ENCODE results near the gene ECI2. TPM values are rescaled to one million over a fixed set of nuclear protein-coding genes. Genes with fewer than 3 reads are reported as not detected.

The ECI2 gene
- polyA plus RNA-seq, 1 of the 3 experiments (the other 2 are of a cell fraction), result 45.1 TPM

DNA sequence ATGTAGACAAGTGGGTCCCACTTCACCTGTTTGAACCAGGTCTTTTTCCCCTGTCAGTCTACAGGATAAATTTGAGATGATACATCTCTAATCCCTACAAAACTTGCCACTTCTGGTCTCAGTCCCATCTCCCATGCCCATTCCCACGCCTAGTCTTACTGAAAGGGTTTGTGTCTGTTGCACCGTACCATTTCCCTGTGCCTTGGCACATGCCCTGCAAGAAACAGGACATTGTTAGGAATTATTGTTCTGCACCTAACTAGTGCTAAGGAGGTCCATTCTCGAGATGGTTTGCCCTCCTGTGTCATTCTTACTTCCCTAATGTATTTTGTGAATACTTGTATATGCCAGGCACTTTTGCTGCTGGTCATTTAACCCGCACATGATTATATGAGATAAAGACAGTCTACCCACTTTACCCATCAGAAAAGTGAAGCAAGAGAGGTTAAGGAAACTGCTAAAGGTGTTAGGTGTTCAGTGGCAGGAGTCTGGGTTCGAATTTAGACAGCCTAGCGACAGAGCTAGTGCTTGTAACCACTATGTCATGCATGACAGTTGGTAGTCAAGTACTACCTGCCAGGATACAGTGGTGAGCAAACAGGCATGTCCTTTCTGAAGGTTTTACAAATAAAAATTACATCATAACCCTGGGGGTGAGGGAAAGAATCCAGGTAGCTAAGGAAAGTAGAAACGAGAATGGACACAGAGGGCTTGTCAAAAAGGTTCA lies 69.2 kb downstream of the ECI2 start:
- POLR2A ChIA-PET, result no interaction called here
- H3K9me3 ChIP-seq, result no peaks in the 10 kb centered on the region
- no peaks in the 10 kb centered on the region for H4K20me1 ChIP-seq (ENCODE audit: insufficient read depth)
- DNase-seq, result no peak
- H3K9ac ChIP-seq, result no peak overlapping the region
- no peak overlapping the region for H3K4me2 ChIP-seq
- H3K27me3 ChIP-seq (ENCODE audit: insufficient read depth), result no peaks in the 10 kb centered on the region
- H3K9me2 ChIP-seq, result no peaks in the 10 kb centered on the region
- no peaks in the 10 kb centered on the region for H3F3A ChIP-seq (replicated peaks; ENCODE audit: insufficient read depth)
- H2AFZ ChIP-seq (ENCODE audit: low read depth), result no peak overlapping the region
- 88% methylated on average over 7 of the region's 7 CpGs for WGBS (ENCODE audit: low lambda C conversion rate)
- CTCF ChIA-PET, result no interaction called here
- H3K4me1 ChIP-seq (ENCODE audit: control insufficient read depth in 1 of 2, insufficient read depth in 2 of 2, low read depth in 1 of 2, low read length in 1 of 2), result no peaks in the 10 kb centered on the region
- H3K4me3 ChIP-seq (ENCODE audit: low read depth in 2 of 2, low read length in 1 of 2), result no peak overlapping the region
- TF ChIP-seq, protein P1, sequence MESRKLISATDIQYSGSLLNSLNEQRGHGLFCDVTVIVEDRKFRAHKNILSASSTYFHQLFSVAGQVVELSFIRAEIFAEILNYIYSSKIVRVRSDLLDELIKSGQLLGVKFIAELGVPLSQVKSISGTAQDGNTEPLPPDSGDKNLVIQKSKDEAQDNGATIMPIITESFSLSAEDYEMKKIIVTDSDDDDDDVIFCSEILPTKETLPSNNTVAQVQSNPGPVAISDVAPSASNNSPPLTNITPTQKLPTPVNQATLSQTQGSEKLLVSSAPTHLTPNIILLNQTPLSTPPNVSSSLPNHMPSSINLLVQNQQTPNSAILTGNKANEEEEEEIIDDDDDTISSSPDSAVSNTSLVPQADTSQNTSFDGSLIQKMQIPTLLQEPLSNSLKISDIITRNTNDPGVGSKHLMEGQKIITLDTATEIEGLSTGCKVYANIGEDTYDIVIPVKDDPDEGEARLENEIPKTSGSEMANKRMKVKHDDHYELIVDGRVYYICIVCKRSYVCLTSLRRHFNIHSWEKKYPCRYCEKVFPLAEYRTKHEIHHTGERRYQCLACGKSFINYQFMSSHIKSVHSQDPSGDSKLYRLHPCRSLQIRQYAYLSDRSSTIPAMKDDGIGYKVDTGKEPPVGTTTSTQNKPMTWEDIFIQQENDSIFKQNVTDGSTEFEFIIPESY (IDR thresholded peaks at IDR 0.05; ENCODE audit: borderline replicate concordance, low read depth), result no peak
- TF ChIP-seq, protein P2, sequence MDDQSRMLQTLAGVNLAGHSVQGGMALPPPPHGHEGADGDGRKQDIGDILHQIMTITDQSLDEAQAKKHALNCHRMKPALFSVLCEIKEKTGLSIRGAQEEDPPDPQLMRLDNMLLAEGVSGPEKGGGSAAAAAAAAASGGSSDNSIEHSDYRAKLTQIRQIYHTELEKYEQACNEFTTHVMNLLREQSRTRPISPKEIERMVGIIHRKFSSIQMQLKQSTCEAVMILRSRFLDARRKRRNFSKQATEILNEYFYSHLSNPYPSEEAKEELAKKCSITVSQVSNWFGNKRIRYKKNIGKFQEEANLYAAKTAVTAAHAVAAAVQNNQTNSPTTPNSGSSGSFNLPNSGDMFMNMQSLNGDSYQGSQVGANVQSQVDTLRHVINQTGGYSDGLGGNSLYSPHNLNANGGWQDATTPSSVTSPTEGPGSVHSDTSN (IDR thresholded peaks at IDR 0.05), result no peak
- TF ChIP-seq TAF1 (IDR thresholded peaks at IDR 0.05; ENCODE audit: borderline replicate concordance, low read depth, low read length) (no peak), CHD2 (IDR thresholded peaks at IDR 0.05; ENCODE audit: low read length, partially characterized antibody) (no peak), FOXJ3 (CRISPR knock-in tag; IDR thresholded peaks at IDR 0.05) (no peak), RXRA (IDR thresholded peaks at IDR 0.05; ENCODE audit: borderline replicate concordance, low read depth) (no peak), FOXM1 (IDR thresholded peaks at IDR 0.05; ENCODE audit: low read depth) (no peak), YY1 (IDR thresholded peaks at IDR 0.05; ENCODE audit: low read depth) (no peak), RAD21 (IDR thresholded peaks at IDR 0.05; ENCODE audit: low read length) (no peak)
- TF ChIP-seq, protein P3, sequence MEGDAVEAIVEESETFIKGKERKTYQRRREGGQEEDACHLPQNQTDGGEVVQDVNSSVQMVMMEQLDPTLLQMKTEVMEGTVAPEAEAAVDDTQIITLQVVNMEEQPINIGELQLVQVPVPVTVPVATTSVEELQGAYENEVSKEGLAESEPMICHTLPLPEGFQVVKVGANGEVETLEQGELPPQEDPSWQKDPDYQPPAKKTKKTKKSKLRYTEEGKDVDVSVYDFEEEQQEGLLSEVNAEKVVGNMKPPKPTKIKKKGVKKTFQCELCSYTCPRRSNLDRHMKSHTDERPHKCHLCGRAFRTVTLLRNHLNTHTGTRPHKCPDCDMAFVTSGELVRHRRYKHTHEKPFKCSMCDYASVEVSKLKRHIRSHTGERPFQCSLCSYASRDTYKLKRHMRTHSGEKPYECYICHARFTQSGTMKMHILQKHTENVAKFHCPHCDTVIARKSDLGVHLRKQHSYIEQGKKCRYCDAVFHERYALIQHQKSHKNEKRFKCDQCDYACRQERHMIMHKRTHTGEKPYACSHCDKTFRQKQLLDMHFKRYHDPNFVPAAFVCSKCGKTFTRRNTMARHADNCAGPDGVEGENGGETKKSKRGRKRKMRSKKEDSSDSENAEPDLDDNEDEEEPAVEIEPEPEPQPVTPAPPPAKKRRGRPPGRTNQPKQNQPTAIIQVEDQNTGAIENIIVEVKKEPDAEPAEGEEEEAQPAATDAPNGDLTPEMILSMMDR (IDR thresholded peaks at IDR 0.05), result no peak
- no peaks in the 10 kb centered on the region for H3K79me2 ChIP-seq (ENCODE audit: insufficient read depth)
- H3K36me3 ChIP-seq (replicated peaks in 1 of 2; ENCODE audit: control insufficient read depth in 1 of 2, insufficient read depth in 2 of 2, low read length in 1 of 2), result peaks cover 43 to 45% of the 10 kb centered on the region in 2 experiments
- H3K27ac ChIP-seq (ENCODE audit: low read depth in 2 of 2, low read length in 1 of 2), result no peak overlapping the region

Other genes starting within 250 kb of the ECI2 start
- not detected in 2 replicates for gene FAM217A, start 56.4 kb downstream of the ECI2 start, polyA plus RNA-seq (2012; rRNA removed)